Activated CD4-positive, alpha-beta T cell treated with anti-CD3 and anti-CD28 coated beads, Interleukin-2, amount 10 ng/mL, durations not matched to agents 7 days and 5 days (primary cell): ENCODE measurements around the gene ELF2. TPM values are rescaled to one million over a fixed set of nuclear protein-coding genes. Genes with fewer than 3 reads are reported as not detected.

ENCODE experiments used
- CTCF ChIA-PET: fragments of 350-600 bp; sonication (Branson Sonifier 250); formaldehyde crosslinking; loops from one replicate; lab custom pipeline; 2021; ENCODE audit warnings: antibody characterized with exemption; lab: Charles Lee
- POLR2A ChIA-PET: fragments of 350-600 bp; sonication (Branson Sonifier 250); formaldehyde crosslinking; loops from one replicate; lab custom pipeline; 2021; ENCODE audit warnings: antibody characterized with exemption; lab: Charles Lee
- DNase-seq: peaks from one replicate; pipeline ENCODE4 v3.0.0-alpha.2; 2020
- H3K27ac Mint-ChIP-seq: one replicate; pipeline ENCODE4 v1.8.0; 2021; ENCODE audit warnings: mild to moderate bottlenecking, moderate library complexity, mixed read lengths
- H3K27me3 Mint-ChIP-seq: one replicate; pipeline ENCODE4 v1.8.0; 2021; ENCODE audit warnings: mixed read lengths
- H3K36me3 Mint-ChIP-seq: one replicate; pipeline ENCODE4 v1.8.0; 2021; ENCODE audit warnings: low read depth, mixed read lengths
- H3K4me1 Mint-ChIP-seq: one replicate; pipeline ENCODE4 v1.8.0; 2021; ENCODE audit warnings: mixed read lengths
- H3K4me3 Mint-ChIP-seq: one replicate; pipeline ENCODE4 v1.8.0; 2021; ENCODE audit warnings: mild to moderate bottlenecking, moderate library complexity, mixed read lengths
- H3K9me3 Mint-ChIP-seq: one replicate; pipeline ENCODE4 v1.8.0; 2021; ENCODE audit warnings: mixed read lengths
- total RNA-seq, 2 experiments: library from RNA; stranded (reverse); gene quantifications; one replicate each; pipeline ENCODE4 v1.2.3, GENCODE V29; 2021

ELF2 gene
- total RNA-seq, 2 experiments from 2014 or later: 44.5 to 50.6 TPM

GRCh38 chr4:139153411-139154133 lies 23.4 kb downstream of the ELF2 start:
- Mint-ChIP-seq H3K36me3 (no peaks in the 10 kb centered on the region), H3K9me3 (no peaks in the 10 kb centered on the region), H3K4me3 (no peak overlapping the region), H3K27me3 (no peaks in the 10 kb centered on the region), H3K4me1 (peaks cover 2% of the 10 kb centered on the region), H3K27ac (no peak overlapping the region)
- ChIA-PET POLR2A (no interaction called here), CTCF (interaction anchor here (0.6 to 2.4 kb wide), 5 partner anchors 9 to 73 kb away, joined by 3 to 6 read pairs (median 5); no protein-coding TSS in a partner anchor)
- no peak for DNase-seq

- H3K36me3 Mint-ChIP-seq: peaks cover under 1% of the 10 kb centered on the region
- H3K4me1 Mint-ChIP-seq: peaks cover 2% of the 10 kb centered on the region
- DNase-seq: no peak
- ChIA-PET POLR2A (no interaction called here), CTCF (no interaction called here)
- H3K4me3 Mint-ChIP-seq: no peak overlapping the region
- H3K9me3 Mint-ChIP-seq: no peaks in the 10 kb centered on the region
- H3K27me3 Mint-ChIP-seq: no peaks in the 10 kb centered on the region
- H3K27ac Mint-ChIP-seq: no peak overlapping the region
These were observed 24.8 kb downstream of the ELF2 start for GRCh38 chr4:139152249-139152648.

- ChIA-PET CTCF (no interaction called here), POLR2A (no interaction called here)
- Mint-ChIP-seq H3K36me3 (peaks cover 15% of the 10 kb centered on the region), H3K9me3 (peaks cover 11% of the 10 kb centered on the region), H3K4me3 (no peak overlapping the region), H3K27ac (no peak overlapping the region), H3K4me1 (peaks cover 21% of the 10 kb centered on the region), H3K27me3 (no peaks in the 10 kb centered on the region)
- no peak for DNase-seq
These were observed 29.9 kb downstream of the ELF2 start for GRCh38 chr4:139146926-139147629.

GRCh38 chr4:139145552-139145932 lies 31.5 kb downstream of the ELF2 start:
- CTCF ChIA-PET: interaction anchor here (1.9 kb wide), 1 partner anchor 9 kb away, joined by 6 read pairs; no protein-coding TSS in a partner anchor
- Mint-ChIP-seq H3K4me3 (no peak overlapping the region), H3K27me3 (no peaks in the 10 kb centered on the region), H3K27ac (no peak overlapping the region), H3K9me3 (peaks cover 11% of the 10 kb centered on the region), H3K4me1 (peaks cover 23% of the 10 kb centered on the region), H3K36me3 (peaks cover 15% of the 10 kb centered on the region)
- POLR2A ChIA-PET: no interaction called here
- DNase-seq: no peak

GRCh38 chr4:139144911-139145551 lies 32.0 kb downstream of the ELF2 start:
- Mint-ChIP-seq H3K27me3 (no peaks in the 10 kb centered on the region), H3K36me3 (peaks cover 15% of the 10 kb centered on the region), H3K4me1 (peaks cover 23% of the 10 kb centered on the region), H3K4me3 (no peak overlapping the region), H3K27ac (no peak overlapping the region), H3K9me3 (peaks cover 11% of the 10 kb centered on the region)
- ChIA-PET POLR2A (no interaction called here), CTCF (interaction anchor here (1.9 kb wide), 1 partner anchor 9 kb away, joined by 6 read pairs; no protein-coding TSS in a partner anchor)
- no peak for DNase-seq

- CTCF ChIA-PET: interaction anchor here (1.9 kb wide), 1 partner anchor 10 kb away, joined by 6 read pairs; no protein-coding TSS in a partner anchor
- no peak for DNase-seq
- H3K4me3 Mint-ChIP-seq: no peak overlapping the region
- H3K36me3 Mint-ChIP-seq: peaks cover 15% of the 10 kb centered on the region
- H3K4me1 Mint-ChIP-seq: peaks cover 23% of the 10 kb centered on the region
- H3K27ac Mint-ChIP-seq: no peak overlapping the region
- POLR2A ChIA-PET: no interaction called here
- H3K27me3 Mint-ChIP-seq: no peaks in the 10 kb centered on the region
- peaks cover 11% of the 10 kb centered on the region for H3K9me3 Mint-ChIP-seq
These were observed 32.7 kb downstream of the ELF2 start for GRCh38 chr4:139144161-139144859.

GRCh38 chr4:139142980-139143379 lies 34.0 kb downstream of the ELF2 start:
- Mint-ChIP-seq H3K9me3 (peaks cover 11% of the 10 kb centered on the region), H3K27ac (no peak overlapping the region), H3K4me1 (peaks cover 23% of the 10 kb centered on the region), H3K36me3 (peaks cover 15% of the 10 kb centered on the region), H3K4me3 (no peak overlapping the region), H3K27me3 (no peaks in the 10 kb centered on the region)
- CTCF ChIA-PET: interaction anchor here (0.6 kb wide), 1 partner anchor 15 kb away, joined by 4 read pairs; no protein-coding TSS in a partner anchor
- DNase-seq: no peak
- POLR2A ChIA-PET: no interaction called here

GRCh38 chr4:139142087-139142486 lies 34.9 kb downstream of the ELF2 start:
- CTCF ChIA-PET: interaction anchor here (0.6 to 1.4 kb wide), 2 partner anchors 34 kb away, joined by 3 to 4 read pairs; no protein-coding TSS in a partner anchor
- POLR2A ChIA-PET: no interaction called here
- no peaks in the 10 kb centered on the region for H3K27me3 Mint-ChIP-seq

GRCh38 chr4:139137763-139138162 lies 39.3 kb downstream of the ELF2 start:
- no peak overlapping the region for H3K4me3 Mint-ChIP-seq
- POLR2A ChIA-PET: no interaction called here
- no peak overlapping the region for H3K27ac Mint-ChIP-seq
- DNase-seq: no peak
- CTCF ChIA-PET: no interaction called here
- H3K36me3 Mint-ChIP-seq: peaks cover 18% of the 10 kb centered on the region
- H3K4me1 Mint-ChIP-seq: peaks cover 8% of the 10 kb centered on the region
- no peaks in the 10 kb centered on the region for H3K9me3 Mint-ChIP-seq
- H3K27me3 Mint-ChIP-seq: no peaks in the 10 kb centered on the region

More at GRCh38 chr4:139142087-139142486, 34.9 kb downstream of the ELF2 start:
- Mint-ChIP-seq H3K27ac (no peak overlapping the region), H3K4me3 (no peak overlapping the region), H3K9me3 (peaks cover 11% of the 10 kb centered on the region), H3K36me3 (peaks cover 21% of the 10 kb centered on the region), H3K4me1 (peaks cover 23% of the 10 kb centered on the region)
- no peak for DNase-seq

- Mint-ChIP-seq H3K4me3 (no peak overlapping the region), H3K9me3 (no peaks in the 10 kb centered on the region), H3K4me1 (no peaks in the 10 kb centered on the region), H3K27me3 (no peaks in the 10 kb centered on the region), H3K27ac (no peak overlapping the region), H3K36me3 (peaks cover 18% of the 10 kb centered on the region)
- ChIA-PET POLR2A (no interaction called here), CTCF (no interaction called here)
- no peak for DNase-seq
These were observed 42.6 kb downstream of the ELF2 start for GRCh38 chr4:139134403-139134802.

GRCh38 chr4:139131209-139131870 lies 45.7 kb downstream of the ELF2 start:
- no peak overlapping the region for H3K27ac Mint-ChIP-seq
- no peaks in the 10 kb centered on the region for H3K27me3 Mint-ChIP-seq
- no peak for DNase-seq
- ChIA-PET CTCF (no interaction called here), POLR2A (no interaction called here)
- no peaks in the 10 kb centered on the region for H3K9me3 Mint-ChIP-seq
- H3K4me1 Mint-ChIP-seq: no peaks in the 10 kb centered on the region
- H3K36me3 Mint-ChIP-seq: peaks cover 13% of the 10 kb centered on the region
- H3K4me3 Mint-ChIP-seq: no peak overlapping the region

- H3K27ac Mint-ChIP-seq: no peak overlapping the region
- peaks cover 7% of the 10 kb centered on the region for H3K36me3 Mint-ChIP-seq
- DNase-seq: no peak
- ChIA-PET CTCF (no interaction called here), POLR2A (no interaction called here)
- no peaks in the 10 kb centered on the region for H3K27me3 Mint-ChIP-seq
- no peak overlapping the region for H3K4me3 Mint-ChIP-seq
- H3K4me1 Mint-ChIP-seq: no peaks in the 10 kb centered on the region
- H3K9me3 Mint-ChIP-seq: no peaks in the 10 kb centered on the region
These were observed 47.8 kb downstream of the ELF2 start for GRCh38 chr4:139129206-139129605.
